NCI-H2107 treated with DMSO at 0.1 percent for 48 hours (cell line): ENCODE data around the gene RASL11B.

Experiments used
- DNase-seq: peaks from one replicate; lab custom pipeline; 2025; ENCODE audit not compliant: unreplicated experiment; lab: John Stamatoyannopoulos, UW

RASL11B gene

GRCh38 chr4:52873191-52873590 is 11.1 kb downstream of the RASL11B start:
- no peak for DNase-seq

- no peak for DNase-seq
Measured at GRCh38 chr4:52873861-52874343, 11.8 kb downstream of the RASL11B start.

- DNase-seq: no peak
Measured at GRCh38 chr4:52874948-52875347, 12.8 kb downstream of the RASL11B start.

- no peak for DNase-seq
Measured at GRCh38 chr4:52876069-52876468, 14.0 kb downstream of the RASL11B start.

- no peak for DNase-seq
Measured at GRCh38 chr4:52877036-52877435, 14.9 kb downstream of the RASL11B start.

- DNase-seq: no peak
Measured at GRCh38 chr4:52877694-52878093, 15.6 kb downstream of the RASL11B start.

GRCh38 chr4:52879471-52879870 is 17.4 kb downstream of the RASL11B start:
- no peak for DNase-seq

GRCh38 chr4:52880994-52881393 is 18.9 kb downstream of the RASL11B start:
- DNase-seq: no peak

GRCh38 chr4:52883183-52883621 is 21.1 kb downstream of the RASL11B start:
- DNase-seq: no peak

- no peak for DNase-seq
Measured at GRCh38 chr4:52883707-52884669, 21.9 kb downstream of the RASL11B start.

GRCh38 chr4:52884994-52885393 is 22.9 kb downstream of the RASL11B start:
- DNase-seq: no peak

GRCh38 chr4:52889354-52889753 is 27.2 kb downstream of the RASL11B start:
- no peak for DNase-seq

- DNase-seq: no peak
Measured at GRCh38 chr4:52889778-52890520, 27.8 kb downstream of the RASL11B start.

GRCh38 chr4:52890521-52890791 is 28.3 kb downstream of the RASL11B start:
- DNase-seq: no peak

- no peak for DNase-seq
Measured at GRCh38 chr4:52891743-52892142, 29.6 kb downstream of the RASL11B start.

- no peak for DNase-seq
Measured at GRCh38 chr4:52892880-52893279, 30.8 kb downstream of the RASL11B start.

- no peak for DNase-seq
Measured at GRCh38 chr4:52894443-52894842, 32.3 kb downstream of the RASL11B start.

- no peak for DNase-seq
Measured at GRCh38 chr4:52903273-52903672, 41.2 kb downstream of the RASL11B start.

- DNase-seq: no peak
Measured at GRCh38 chr4:52904421-52904820, 42.3 kb downstream of the RASL11B start.

GRCh38 chr4:52907510-52907909 is 45.4 kb downstream of the RASL11B start:
- DNase-seq: no peak

GRCh38 chr4:52910115-52910514 is 48.0 kb downstream of the RASL11B start:
- no peak for DNase-seq

- DNase-seq: peak; percentile 13
Measured at GRCh38 chr4:52911684-52912294, 49.7 kb downstream of the RASL11B start.
